Karpas-422 (cell line): ENCODE measurements around the gene DEFB128. TPM values are rescaled to one million over a fixed set of nuclear protein-coding genes. Genes with fewer than 3 reads are reported as not detected.
"Not testable (repeated sequence)": the region's sequence is repeated elsewhere in the genome, so short reads cannot be mapped to it uniquely, and the experiment has no call there.

Source experiments
- DNase-seq: peaks from one replicate; pipeline ENCODE4 v3.0.0-alpha.2; 2015
- H2AFZ ChIP-seq: fragments of 200-600 bp; sonication (generic); 2 replicates; pipeline ENCODE4 v1.6.1; 2014; ENCODE audit warnings: antibody characterized with exemption, low read length, mixed read lengths
- H3K27ac ChIP-seq: fragments of 200-600 bp; sonication (generic); 2 replicates; pipeline ENCODE4 v1.5.1; 2014; ENCODE audit warnings: mild to moderate bottlenecking, low read length, moderate library complexity
- H3K27me3 ChIP-seq: fragments of 200-600 bp; sonication (generic); 2 replicates; pipeline ENCODE4 v1.6.1; 2014; ENCODE audit warnings: low read length, mixed read lengths
- H3K36me3 ChIP-seq: fragments of 200-600 bp; sonication (generic); 2 replicates; pipeline ENCODE4 v1.6.1; 2014; ENCODE audit warnings: low read length, mixed read lengths; ENCODE audit not compliant: insufficient read depth
- H3K4me1 ChIP-seq: fragments of 200-600 bp; sonication (generic); 2 replicates; pipeline ENCODE4 v1.6.1; 2014; ENCODE audit warnings: mild to moderate bottlenecking, low read length, mixed read lengths
- H3K4me2 ChIP-seq: fragments of 200-600 bp; sonication (generic); 2 replicates; pipeline ENCODE4 v1.6.1; 2014; ENCODE audit warnings: low read length, low read depth, mild to moderate bottlenecking; ENCODE audit not compliant: poor library complexity, severe bottlenecking
- H3K4me3 ChIP-seq: fragments of 200-600 bp; sonication (generic); 2 replicates; pipeline ENCODE4 v1.5.1; 2014; ENCODE audit warnings: mild to moderate bottlenecking, antibody characterized with exemption, low read length, mixed read lengths
- H3K79me2 ChIP-seq: fragments of 200-600 bp; sonication (generic); 2 replicates; pipeline ENCODE4 v1.6.1; 2014; ENCODE audit warnings: mild to moderate bottlenecking, low read length, mixed read lengths
- H3K9ac ChIP-seq: fragments of 200-600 bp; sonication (generic); 2 replicates; pipeline ENCODE4 v1.6.0; 2014; ENCODE audit warnings: low read length
- H3K9me2 ChIP-seq: fragments of 200-600 bp; sonication (generic), shearing (Covaris generic); replicated peaks from 2 replicates; pipeline ENCODE4 v1.6.0; 2014; ENCODE audit warnings: mild to moderate bottlenecking, low read length, moderate library complexity; ENCODE audit not compliant: insufficient read depth
- H3K9me3 ChIP-seq: fragments of 300-700, 200-600 bp; sonication (generic); 2 replicates; pipeline ENCODE4 v1.6.1; 2014; ENCODE audit warnings: low read length, mixed read lengths
- H4K20me1 ChIP-seq: fragments of 200-600 bp; sonication (generic); 2 replicates; pipeline ENCODE4 v1.6.1; 2014; ENCODE audit warnings: mild to moderate bottlenecking, antibody characterized with exemption, low read length, low read depth; ENCODE audit not compliant: insufficient read depth
- total RNA-seq: library from RNA; depleted of rRNA; stranded (reverse); fragments of >200 nt; shearing (Covaris generic); gene quantifications from 2 replicates; pipeline ENCODE4 v1.2.3, GENCODE V29; 2014; ENCODE audit warnings: low replicate concordance; rRNA removed

The DEFB128 gene
- total RNA-seq, result not detected in 2 replicates

- H3K36me3 ChIP-seq, result no peaks in the 10 kb centered on the region
- H3K9ac ChIP-seq, result no peak within 1 kb of the TSS
- H3K27me3 ChIP-seq, result no peaks in the 10 kb centered on the region
- H3K9me2 ChIP-seq, result no peaks in the 10 kb centered on the region
- H4K20me1 ChIP-seq, result no peaks in the 10 kb centered on the region
- no peaks in the 10 kb centered on the region for H3K79me2 ChIP-seq
- no peak within 1 kb of the TSS for H2AFZ ChIP-seq
- H3K4me1 ChIP-seq, result no peaks in the 10 kb centered on the region
- no peak within 1 kb of the TSS for H3K27ac ChIP-seq
- DNase-seq, result no peak
- no peaks in the 10 kb centered on the region for H3K9me3 ChIP-seq
- no peak within 1 kb of the TSS for H3K4me2 ChIP-seq
- H3K4me3 ChIP-seq, result no peak within 1 kb of the TSS
These were observed at the start of gene DEFB128 for GRCh38 chr20:189611-190010. DEFB128 (minus strand) TSS chr20:189711; CDS start chr20:189623, 88 bp downstream.

GRCh38 chr20:237929-238328 lies 48.4 kb upstream of the DEFB128 start:
- H3K36me3 ChIP-seq, result no peaks in the 10 kb centered on the region
- H3K9ac ChIP-seq, result no peak overlapping the region
- H2AFZ ChIP-seq, result no peak overlapping the region
- no peaks in the 10 kb centered on the region for H3K79me2 ChIP-seq
- H3K27me3 ChIP-seq, result no peaks in the 10 kb centered on the region
- no peak overlapping the region for H3K4me3 ChIP-seq
- DNase-seq, result no peak
- no peaks in the 10 kb centered on the region for H3K4me1 ChIP-seq
- no peaks in the 10 kb centered on the region for H3K9me3 ChIP-seq
- no peaks in the 10 kb centered on the region for H3K9me2 ChIP-seq
- no peaks in the 10 kb centered on the region for H4K20me1 ChIP-seq
- H3K4me2 ChIP-seq, result no peak overlapping the region
- no peak overlapping the region for H3K27ac ChIP-seq

DNA sequence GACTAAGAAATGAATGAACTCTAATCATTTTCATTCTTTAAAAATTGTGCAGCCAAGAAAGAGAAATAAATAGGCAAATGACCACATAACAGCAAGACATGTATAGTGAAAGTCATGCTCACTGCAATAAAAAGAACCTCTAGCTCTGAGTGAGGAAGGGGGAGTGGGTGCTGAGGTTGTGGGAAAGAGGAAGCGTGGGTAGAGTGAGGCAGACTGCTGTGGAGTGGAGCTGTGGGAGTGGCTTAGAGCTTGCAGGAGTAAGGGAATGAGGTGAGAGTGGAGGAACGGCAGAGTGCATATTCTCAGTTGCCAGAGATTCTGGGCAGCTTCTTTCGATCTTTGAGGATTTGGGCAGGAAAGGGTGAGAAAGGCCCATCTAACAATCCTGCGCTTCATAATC lies 48.0 kb upstream of the DEFB128 start:
- no peak overlapping the region for H3K9ac ChIP-seq
- H3K9me3 ChIP-seq, result no peaks in the 10 kb centered on the region
- H3K4me2 ChIP-seq, result no peak overlapping the region
- H3K79me2 ChIP-seq, result no peaks in the 10 kb centered on the region
- H3K9me2 ChIP-seq, result no peaks in the 10 kb centered on the region
- H3K27ac ChIP-seq, result no peak overlapping the region
- H3K36me3 ChIP-seq, result no peaks in the 10 kb centered on the region
- DNase-seq, result no peak
- H4K20me1 ChIP-seq, result no peaks in the 10 kb centered on the region
- H3K27me3 ChIP-seq, result no peaks in the 10 kb centered on the region
- no peaks in the 10 kb centered on the region for H3K4me1 ChIP-seq
- no peak overlapping the region for H3K4me3 ChIP-seq
- no peak overlapping the region for H2AFZ ChIP-seq

- no peak overlapping the region for H3K4me2 ChIP-seq
These were observed 46.4 kb upstream of the DEFB128 start for GRCh38 chr20:235891-236290.

DNA sequence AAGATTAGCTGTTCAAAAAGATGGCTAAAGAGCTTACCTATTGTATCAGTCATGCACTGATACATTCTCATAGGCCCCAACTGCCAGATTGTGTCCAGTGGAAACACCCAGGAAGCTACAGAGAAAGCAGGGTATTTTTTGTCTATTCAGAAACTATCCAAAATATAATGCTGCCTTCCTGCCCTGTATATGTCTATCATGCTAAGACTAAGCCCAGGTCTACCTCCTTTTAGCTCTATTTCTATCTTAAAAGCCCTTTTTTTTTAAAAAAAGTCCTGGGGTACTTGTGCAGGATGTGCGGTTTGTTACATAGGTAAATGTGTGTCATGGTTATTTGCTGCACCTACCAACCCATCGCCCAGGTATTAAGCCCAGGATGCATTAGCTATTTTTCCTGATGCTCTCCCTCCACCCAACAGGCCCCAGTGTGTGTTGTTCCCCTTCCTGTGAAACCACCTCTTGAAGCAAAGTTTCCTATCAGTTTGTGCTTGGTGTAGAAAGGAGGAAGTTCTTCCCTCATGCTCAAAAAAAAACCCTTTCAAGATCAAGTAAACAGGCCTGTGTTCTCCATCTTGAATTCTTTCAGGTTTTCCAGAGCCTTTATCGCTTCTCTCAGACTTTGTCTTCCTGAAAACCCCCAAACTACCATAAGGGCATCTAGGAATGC lies 38.1 kb upstream of the DEFB128 start:
- Histone ChIP-seq H2AFZ (no peak overlapping the region; the same call in 1 of the 2 replicates), H3K27ac (no peak overlapping the region), H3K4me2 (no peak overlapping the region), H3K79me2 (no peaks in the 10 kb centered on the region), H3K9me2 (no peaks in the 10 kb centered on the region), H3K4me1 (no peaks in the 10 kb centered on the region), H4K20me1 (no peaks in the 10 kb centered on the region), H3K9ac (no peak overlapping the region), H3K36me3 (no peaks in the 10 kb centered on the region), H3K9me3 (no peaks in the 10 kb centered on the region), H3K4me3 (no peak overlapping the region), H3K27me3 (no peaks in the 10 kb centered on the region)
- no peak for DNase-seq

More at GRCh38 chr20:235891-236290, 46.4 kb upstream of the DEFB128 start:
- no peaks in the 10 kb centered on the region for H3K79me2 ChIP-seq
- no peak overlapping the region for H3K27ac ChIP-seq
- DNase-seq, result no peak
- H3K4me3 ChIP-seq, result no peak overlapping the region
- H3K9me3 ChIP-seq, result no peaks in the 10 kb centered on the region
- H3K4me1 ChIP-seq, result no peaks in the 10 kb centered on the region
- no peaks in the 10 kb centered on the region for H3K9me2 ChIP-seq
- H3K36me3 ChIP-seq, result no peaks in the 10 kb centered on the region
- no peak overlapping the region for H2AFZ ChIP-seq
- no peaks in the 10 kb centered on the region for H4K20me1 ChIP-seq
- H3K27me3 ChIP-seq, result no peaks in the 10 kb centered on the region
- no peak overlapping the region for H3K9ac ChIP-seq

GRCh38 chr20:226958-227357 lies 37.4 kb upstream of the DEFB128 start, which contains the start of gene DEFB129:
DEFB129 (plus strand) TSS chr20:227258; CDS start chr20:227289, 31 bp downstream.
- no peak within 1 kb of the TSS; the same call in 1 of the 2 replicates for H2AFZ ChIP-seq
- H3K9ac ChIP-seq, result no peak within 1 kb of the TSS
- no peak within 1 kb of the TSS for H3K4me2 ChIP-seq

GRCh38 chr20:225879-226278 lies 36.4 kb upstream of the DEFB128 start:
- H3K9me2 ChIP-seq, H3K27me3 ChIP-seq, H3K79me2 ChIP-seq, H3K36me3 ChIP-seq, H3K9ac ChIP-seq, H3K27ac ChIP-seq, H2AFZ ChIP-seq, H3K4me1 ChIP-seq, DNase-seq, H3K4me2 ChIP-seq, H4K20me1 ChIP-seq, H3K4me3 ChIP-seq, H3K9me3 ChIP-seq: not testable (repeated sequence)

More at GRCh38 chr20:226958-227357, 37.4 kb upstream of the DEFB128 start, which contains the start of gene DEFB129:
- H3K4me1 ChIP-seq, result no peaks in the 10 kb centered on the region
- no peak for DNase-seq
- no peaks in the 10 kb centered on the region for H3K9me3 ChIP-seq
- H3K9me2 ChIP-seq, result no peaks in the 10 kb centered on the region
- H3K79me2 ChIP-seq, result no peaks in the 10 kb centered on the region
- H3K27ac ChIP-seq, result no peak within 1 kb of the TSS
- H3K4me3 ChIP-seq, result no peak within 1 kb of the TSS
- H3K36me3 ChIP-seq, result no peaks in the 10 kb centered on the region
- H4K20me1 ChIP-seq, result no peaks in the 10 kb centered on the region
- H3K27me3 ChIP-seq, result no peaks in the 10 kb centered on the region

DNA sequence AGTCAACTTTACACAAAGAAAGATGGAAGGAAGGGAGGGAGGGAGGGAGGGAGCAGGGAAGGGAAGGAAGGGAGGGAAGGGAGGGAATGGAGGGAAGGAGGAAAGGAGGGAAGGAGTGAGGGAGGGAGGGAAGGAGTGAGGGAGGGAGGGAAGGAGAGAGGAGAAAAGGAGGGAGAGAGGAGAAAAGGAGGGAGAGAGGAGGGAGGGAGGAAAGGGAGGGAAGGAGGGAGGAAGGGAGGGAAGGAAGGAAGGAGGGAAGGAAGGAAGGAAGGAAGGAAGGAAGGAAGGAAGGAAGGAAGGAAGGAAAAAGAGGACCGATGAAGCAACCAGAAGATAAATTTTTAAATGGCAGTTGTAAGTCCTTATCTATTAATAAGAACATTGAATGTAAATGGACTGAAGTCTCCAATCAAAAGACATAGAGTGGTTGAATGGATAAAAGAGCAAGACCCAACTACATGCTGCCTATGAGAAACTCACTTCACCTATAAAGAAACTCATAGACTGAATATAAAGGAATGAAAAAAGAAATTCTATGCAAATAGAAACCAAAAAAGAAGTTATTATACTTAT lies 31.8 kb upstream of the DEFB128 start:
- Histone ChIP-seq H2AFZ (no peak overlapping the region), H3K79me2 (no peaks in the 10 kb centered on the region), H4K20me1 (no peaks in the 10 kb centered on the region), H3K4me3 (no peak overlapping the region), H3K4me2 (no peak overlapping the region), H3K9ac (no peak overlapping the region), H3K27me3 (no peaks in the 10 kb centered on the region), H3K36me3 (no peaks in the 10 kb centered on the region), H3K4me1 (no peaks in the 10 kb centered on the region), H3K27ac (no peak overlapping the region), H3K9me2 (no peaks in the 10 kb centered on the region), H3K9me3 (no peaks in the 10 kb centered on the region)
- no peak for DNase-seq
